G401 (cell line): ENCODE measurements around the gene NFIX. TPM values are rescaled to one million over a fixed set of nuclear protein-coding genes. Genes with fewer than 3 reads are reported as not detected.

Experiments
- DNase-seq: peaks from one replicate; pipeline ENCODE4 v3.0.0-alpha.2; 2015; ENCODE audit warnings: low spot score
- in situ Hi-C: cut with HindIII; loops from 2 replicates; pipeline ENCODE4 v1.10.0; 2016; ENCODE audit warnings: low sequenced_read_pairs, mixed read lengths
- total RNA-seq: library from RNA; depleted of rRNA; stranded (reverse); fragments of >200 nt; shearing (Covaris generic); gene quantifications from 2 replicates; pipeline ENCODE4 v1.2.3, GENCODE V29; 2014

NFIX gene
- total RNA-seq, 1 experiment from 2014 or later = 3.6 TPM

DNA sequence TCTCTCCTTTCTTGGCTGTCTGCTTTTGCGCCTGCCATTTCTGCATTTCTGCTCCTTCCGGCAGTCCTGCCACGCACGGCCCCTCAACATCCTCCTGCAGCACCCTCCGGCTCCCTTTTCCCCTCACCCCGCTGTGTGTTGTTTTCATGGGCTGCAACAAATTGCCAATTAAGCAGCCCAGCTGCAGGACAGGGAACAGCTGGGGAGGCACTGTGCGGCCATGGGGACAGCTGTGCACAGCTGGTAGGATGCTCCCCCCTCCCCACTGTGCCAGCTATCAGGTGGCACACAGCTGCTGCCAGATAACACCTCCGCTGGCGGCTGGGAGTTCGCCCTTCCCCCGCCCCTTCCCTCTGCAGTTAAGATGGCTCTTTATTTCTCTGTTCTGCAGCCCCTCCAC is 82.0 kb downstream of the NFIX start:
- in situ Hi-C loops = no loop called here
- no peak for DNase-seq

DNA sequence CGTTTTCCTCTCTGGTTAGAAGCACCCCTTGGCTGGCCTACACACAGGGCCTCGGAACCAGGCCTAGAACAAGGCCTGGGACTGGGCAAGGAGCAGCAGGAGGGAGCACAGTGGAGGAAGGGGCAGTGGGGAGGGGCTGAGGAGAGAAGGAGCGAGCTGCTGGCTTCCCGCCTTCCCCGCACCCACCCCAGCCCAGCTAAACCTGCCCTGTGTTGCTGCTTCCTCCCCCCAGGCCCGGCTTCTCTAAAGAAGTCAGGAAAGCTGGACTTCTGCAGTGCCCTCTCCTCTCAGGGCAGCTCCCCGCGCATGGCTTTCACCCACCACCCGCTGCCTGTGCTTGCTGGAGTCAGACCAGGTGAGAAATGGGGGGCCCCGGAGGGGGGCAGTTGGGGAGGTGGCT is 83.1 kb downstream of the NFIX start:
- no peak for DNase-seq
- in situ Hi-C loops = no loop called here

DNA sequence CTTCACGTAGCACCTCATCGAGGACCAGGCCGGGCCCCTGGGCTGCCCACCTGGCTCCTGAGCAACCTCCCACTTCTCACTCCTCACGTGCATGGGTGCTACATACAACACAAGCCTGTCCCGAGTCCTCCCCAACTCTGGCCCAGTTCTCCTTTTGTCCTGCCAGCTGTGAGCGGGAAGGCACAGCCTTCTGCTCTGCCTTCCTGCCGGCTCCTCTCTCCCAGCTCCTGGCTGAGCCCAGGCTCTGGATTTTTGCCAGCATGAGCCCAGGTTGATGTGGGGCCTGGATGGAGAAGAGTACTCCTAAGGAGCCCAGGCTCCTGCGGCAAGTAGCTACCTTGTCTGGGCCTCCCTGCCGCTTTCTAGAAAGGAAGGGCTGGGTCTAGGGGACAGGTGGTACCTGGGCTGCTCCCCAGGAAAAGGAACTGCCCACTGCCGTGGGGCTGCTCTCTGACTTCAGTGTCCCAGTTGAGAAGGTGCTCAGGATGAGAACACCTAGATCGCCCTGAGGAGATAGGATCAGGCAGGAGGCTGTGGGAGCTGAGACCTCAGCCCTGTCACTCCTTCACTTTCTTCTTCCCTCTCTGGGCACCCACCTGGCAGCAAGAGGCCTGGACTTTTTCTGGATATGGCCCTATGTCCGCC is 83.7 kb downstream of the NFIX start:
- DNase-seq = peak; percentile 82
- in situ Hi-C loops = no loop called here

DNA sequence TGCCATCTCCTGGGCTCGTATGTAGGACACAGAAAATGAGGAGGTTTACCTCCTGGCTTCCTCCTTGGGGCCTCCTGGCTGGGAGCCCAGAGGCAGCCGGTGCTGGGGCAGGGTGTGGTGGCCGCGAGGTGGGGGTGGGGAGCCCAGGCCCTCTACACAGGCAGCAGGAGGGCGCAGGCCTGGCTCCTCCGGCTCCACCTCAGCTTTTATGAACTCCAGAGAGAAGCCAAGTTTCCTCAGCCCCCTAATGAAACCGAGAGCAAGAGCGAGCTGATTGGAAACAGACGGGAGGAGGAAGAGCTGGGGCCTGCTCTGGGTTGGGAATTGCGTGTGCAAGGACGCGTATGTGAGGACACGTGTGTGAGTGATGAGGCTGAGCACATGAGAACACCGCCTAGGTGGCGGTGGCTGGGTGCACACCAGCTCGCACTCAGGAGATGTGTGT is 84.3 kb downstream of the NFIX start:
- in situ Hi-C loops = no loop called here
- no peak for DNase-seq

DNA sequence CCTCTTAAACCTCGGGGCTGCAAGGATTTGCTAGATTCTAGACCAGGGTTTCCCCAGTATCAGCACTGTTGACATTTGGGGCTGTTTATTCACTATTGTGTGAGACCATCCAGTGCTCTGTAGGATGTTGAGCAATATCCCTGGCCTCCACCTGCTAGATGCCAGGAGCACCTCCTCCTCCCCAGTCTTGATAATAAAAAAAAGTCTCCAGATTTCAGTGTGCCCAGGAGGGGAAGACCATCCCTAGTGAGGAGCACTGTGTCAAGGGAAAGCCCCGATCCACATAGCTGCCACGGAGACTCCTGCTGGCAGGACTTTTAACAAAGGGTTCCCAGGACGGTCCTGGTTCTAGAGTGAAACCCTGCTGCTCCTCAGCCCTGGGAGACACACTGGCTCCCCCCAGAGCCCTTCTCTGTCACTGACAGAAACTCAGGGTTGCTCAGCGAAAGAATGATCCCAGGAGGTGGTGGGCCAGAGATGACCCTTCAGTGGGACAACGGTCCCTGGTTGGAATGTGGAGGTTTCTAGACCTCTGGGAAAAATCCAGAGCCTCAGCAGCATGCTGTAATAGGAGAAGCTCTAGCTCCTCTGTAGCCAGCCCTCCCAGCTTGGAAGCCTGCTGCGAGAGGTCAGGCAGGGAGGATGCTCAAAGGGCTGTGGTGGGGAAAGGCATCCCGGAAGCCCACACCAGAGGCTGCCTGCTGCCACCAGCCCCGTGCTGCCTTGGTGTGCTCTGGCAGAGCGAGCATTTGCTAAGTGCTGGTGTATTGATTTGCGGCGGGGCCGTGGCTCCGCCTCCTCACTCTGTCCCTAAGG is 87.1 kb downstream of the NFIX start:
- DNase-seq = no peak
- in situ Hi-C loops = no loop called here

DNA sequence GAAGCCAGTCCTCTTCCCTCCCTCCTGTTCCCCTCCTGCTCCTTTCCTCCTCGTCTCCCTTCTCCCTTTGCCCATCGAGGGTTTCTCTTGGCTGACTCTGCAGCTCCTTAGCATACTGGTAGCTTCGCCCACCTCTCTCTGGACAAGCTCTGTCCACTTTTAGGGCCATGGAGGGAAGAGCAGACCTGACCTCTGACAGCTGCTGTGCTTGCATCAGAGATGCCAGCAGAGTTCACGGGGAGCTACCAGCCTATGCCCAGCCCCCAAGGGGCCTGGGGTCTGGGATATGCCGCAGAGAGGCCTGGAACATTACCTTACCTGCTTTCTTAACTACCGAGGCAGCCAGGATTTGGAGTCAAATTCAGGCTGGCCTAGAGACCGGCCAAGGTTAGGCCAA is 87.7 kb downstream of the NFIX start:
- in situ Hi-C loops = no loop called here
- DNase-seq = no peak

DNA sequence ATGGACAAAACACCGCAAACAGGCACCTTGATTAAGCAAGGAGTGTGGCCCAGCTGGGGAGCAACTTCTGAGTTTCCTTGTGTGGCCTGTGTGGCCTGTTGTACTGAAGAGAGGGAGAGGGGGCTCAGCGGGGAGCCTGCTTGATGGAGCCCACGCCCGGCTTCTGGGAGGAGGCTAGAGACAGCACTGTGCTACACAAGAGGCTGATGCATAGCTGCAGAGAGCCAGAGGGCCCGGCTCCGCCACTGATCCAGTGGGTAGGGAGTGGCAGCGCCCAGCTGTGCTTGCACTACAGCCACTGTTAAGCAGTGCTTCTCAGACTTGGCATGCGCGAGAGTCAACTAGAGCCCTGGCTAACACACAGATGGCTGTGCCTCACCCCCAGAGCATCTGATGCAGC is 88.4 kb downstream of the NFIX start:
- in situ Hi-C loops = no loop called here
- DNase-seq = no peak

DNA sequence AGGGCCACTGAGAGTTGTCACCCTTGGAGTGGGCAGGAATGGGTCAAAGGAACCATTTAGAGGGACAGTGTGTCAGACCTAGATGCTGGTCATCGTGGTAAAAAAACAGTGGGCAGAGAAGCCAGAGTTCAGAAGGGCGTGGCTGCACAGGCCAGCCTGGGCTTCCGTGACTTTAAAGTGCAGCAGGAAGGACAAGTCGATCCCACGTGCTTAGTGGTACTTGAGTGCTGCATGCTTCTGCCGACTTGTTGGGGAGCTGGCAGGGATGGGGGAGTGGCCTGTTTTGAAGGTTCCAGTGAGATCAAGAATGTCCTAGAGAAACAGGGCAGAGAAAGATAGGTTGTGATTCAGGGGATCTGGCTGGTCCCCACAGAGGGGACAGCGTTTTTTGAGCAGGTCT is 90.4 kb downstream of the NFIX start:
- no peak for DNase-seq
- in situ Hi-C loops = no loop called here

DNA sequence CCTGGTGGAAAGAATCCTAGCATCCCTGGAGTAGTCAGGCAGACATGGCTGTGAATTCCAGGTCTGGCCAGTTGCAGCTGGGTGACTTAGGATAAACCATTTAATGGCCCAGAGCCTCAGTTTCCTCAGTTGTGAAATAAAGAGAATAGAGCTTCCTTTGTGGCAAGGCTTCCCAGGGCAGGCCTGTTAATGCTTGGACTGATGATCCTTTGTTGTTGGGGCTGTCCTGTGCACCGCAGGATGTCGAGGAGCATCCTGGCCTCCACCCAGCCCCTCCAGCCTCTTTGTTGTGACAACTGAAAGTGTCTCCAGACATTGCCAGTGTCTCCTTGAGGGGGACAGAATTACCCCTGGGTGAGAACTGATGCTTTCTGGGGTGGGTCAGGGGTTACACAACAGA is 91.1 kb downstream of the NFIX start:
- no peak for DNase-seq
- in situ Hi-C loops = no loop called here

DNA sequence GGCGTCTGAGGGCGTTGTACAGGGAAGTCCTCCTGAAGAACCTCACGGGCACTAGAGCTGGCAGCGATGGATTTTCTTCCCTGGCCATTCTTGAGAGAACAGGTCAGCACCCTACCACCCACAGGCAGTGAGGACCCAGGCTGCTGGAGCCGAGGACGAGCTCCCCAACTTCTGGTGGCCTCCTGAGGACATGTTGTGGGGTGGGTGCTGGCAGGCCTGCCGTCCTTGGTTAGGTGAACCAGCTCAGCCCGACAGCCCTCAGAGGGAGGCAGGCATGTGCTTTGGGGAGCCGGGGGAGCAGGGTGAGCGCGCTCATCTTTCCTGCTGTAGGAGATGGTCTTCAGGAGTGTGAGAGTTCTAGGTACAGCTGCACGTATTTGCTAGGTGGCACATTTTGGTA is 92.0 kb downstream of the NFIX start:
- DNase-seq = no peak
- in situ Hi-C loops = no loop called here

DNA sequence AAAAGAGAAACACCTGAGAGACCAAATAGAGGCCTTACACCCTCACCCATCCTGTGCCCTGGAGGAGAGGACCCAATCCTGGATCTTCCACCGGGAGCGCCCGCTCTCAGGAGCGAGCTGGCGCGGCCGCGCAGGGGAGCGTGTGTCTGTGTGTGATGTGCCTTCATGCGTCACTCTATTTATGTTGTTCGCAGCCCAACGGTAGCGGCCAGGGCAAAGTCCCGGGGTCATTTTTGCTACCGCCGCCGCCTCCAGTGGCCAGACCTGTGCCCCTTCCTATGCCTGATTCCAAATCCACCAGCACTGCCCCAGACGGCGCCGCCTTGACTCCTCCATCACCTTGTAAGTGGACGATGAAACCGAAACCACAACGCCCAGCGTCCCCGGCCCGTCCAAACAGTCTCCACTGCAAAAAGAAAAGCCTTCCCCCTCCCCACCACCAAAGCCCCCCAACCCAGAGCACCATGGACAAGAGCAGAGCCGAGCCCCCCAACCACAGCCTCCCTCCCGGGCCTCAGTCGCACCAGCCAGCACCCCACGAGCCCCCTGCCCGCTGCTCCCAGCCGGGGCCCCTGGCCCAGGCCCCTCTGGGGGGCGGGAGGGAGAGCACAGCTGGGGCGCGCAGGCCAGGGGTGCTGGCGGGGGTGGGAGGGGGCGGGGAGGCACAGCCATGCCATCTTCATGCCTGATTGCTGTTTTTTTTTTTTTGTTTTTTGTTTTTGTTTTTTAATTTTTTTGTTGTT is 92.7 kb downstream of the NFIX start:
- no peak for DNase-seq
- in situ Hi-C loops = no loop called here

DNA sequence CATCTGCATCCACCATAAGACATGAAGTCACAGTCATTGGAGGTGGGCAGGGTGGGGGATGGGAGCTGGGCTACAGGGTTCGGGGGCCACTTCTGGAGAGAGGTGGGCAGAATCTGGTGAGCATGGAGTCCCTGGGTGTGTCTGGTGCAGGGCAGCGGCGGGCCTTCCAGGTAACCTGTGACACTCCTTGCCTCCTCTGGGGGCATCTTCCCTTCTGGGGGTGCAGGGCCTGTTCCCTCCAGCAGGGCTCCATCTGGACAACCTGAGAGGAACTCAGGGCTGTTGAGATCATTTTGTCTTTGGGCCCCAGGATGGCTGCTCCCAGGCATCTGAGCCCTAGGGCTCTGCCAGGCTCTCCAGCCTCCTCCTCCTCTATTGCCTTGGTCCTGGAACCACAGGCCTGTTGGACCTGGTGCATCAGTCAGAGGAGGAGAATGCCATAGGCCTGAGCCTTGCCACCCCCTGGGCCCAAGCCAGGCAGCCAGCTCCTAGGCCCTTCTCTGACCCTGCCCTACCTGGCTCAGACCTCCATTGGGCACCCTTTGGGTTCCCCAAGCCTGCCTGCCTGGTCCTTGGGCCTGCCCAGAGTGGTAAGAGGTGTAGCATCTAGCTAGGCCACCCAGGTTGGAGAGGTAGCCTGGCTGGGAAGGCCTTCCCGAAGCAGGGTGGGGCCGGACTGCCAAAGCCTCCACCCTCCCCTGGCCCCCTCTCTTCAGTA is 94.0 kb downstream of the NFIX start:
- DNase-seq = peak; percentile 56
- in situ Hi-C loops = no loop called here

DNA sequence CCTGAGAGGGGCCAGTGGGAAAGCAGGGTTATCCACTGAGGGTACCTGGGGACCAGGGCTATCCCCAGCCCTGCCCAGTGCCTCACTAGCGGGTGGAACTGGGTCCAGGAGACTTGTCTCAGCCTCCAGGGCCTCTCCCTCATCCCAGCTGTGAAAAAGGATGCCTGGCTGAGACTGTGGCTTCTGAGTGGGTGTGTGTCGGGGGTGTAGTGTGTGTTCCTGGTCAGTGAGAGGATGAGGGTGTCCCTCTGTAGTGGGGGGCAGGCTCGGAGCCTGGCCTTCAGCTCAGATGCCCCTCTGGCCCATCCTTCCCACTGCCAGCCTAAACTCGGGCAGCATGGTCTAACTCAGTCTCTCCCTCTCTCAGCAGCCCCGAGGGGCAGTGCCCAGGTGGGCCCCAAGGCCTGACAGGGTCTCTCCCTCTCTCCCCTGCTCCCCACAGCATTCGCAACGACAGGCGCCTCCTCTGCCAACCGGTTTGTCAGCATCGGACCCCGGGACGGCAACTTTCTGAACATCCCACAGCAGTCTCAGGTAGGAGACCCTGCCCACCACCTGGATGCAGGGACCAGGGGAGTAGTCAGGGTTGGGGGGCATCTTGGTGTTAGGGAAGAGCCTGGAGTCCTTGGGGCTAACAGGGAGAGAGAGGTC is 94.7 kb downstream of the NFIX start:
- no peak for DNase-seq
- in situ Hi-C loops = no loop called here

DNA sequence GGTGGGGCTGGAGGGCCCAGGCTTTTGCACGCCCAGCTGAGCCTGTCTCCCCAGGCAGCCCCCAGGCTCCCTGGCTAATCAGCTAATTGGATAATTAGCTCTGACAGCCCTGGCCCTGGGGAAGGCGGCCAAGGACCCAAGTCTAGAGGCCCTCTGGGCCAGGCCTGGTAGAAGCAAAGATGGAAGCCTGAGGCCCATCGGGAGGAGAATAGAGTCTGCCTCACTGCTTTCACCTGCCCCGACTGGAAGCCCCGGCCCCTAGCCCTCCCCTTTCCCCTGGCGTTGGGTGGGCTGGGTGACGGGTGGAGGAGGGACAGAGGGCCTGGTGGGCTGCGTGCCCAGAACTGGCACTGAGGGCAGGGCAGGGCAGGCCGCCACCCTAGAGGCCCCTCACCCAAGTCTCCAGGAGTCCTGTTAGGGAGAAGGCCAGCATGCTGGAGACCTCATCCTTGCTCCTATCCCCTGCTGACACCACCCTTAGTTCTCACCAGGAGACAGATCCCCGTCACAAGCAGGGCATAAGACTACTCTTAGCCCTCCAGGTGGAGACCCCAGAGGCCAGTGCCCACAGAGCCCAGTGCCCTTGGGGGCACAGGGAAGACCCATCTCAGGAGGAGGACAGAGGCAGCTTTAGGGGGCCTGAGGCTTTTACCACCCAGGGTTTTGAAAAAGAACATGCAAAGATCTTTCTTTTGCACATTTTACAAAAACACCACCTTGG is 95.4 kb downstream of the NFIX start:
- in situ Hi-C loops = no loop called here
- DNase-seq = no peak

DNA sequence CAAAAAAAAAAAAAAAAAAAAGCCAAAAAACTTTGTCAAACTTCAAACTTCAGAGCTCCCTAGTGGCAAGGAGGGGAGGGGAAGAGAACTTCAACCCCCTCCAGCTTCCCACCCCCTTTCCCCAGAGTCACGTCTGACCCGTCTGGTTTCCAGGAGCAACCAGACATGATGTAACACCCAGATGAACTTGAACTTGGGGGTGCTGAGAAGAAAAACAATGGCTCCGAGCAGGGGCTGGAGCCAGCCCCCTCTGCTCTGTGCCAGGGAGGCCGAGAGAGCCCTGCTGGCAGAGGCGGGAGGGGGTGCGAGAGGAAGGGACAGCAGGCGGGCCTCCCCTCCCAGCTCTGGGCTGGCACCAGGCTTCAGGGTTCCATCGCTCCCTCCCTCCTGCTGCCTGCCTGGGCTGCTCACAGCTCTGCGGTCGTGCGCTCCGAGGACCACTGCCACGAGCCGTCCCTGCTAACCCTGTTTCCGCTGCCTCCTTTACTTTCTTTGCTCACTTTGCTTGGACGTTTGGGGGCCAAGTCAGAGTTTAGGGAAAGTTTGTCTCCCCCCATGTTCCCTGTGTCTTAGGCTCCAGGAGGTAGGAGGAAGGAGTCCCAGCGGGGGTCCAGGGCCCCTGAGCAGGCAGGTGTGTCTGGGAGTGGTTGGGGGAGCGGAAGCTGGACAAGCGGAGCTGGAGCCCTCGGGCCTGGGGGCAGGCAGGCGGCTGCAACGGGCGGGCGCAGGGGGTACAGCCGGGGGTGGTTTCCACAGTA is 96.3 kb downstream of the NFIX start:
- DNase-seq = no peak
- in situ Hi-C loops = no loop called here

DNA sequence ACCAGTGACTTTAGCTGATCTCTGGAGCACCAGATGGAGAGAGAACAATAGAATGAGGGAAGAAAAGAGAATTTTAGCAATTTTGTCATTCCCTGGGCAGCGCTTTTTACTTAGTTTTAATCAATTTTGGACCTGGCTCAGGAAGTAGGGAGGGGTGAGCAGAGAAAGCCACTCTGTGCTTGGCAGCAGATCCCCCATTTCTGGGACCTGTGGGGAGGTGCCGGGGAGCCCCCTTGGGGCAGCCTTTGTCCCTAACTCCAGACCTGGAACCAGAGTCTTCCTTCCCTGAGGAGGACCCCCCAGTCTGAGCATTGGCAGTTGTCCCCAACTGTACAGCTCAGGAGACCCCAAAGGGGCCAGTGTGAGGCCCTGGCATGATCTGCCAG is 96.9 kb downstream of the NFIX start:
- no peak for DNase-seq
- in situ Hi-C loops = no loop called here

DNA sequence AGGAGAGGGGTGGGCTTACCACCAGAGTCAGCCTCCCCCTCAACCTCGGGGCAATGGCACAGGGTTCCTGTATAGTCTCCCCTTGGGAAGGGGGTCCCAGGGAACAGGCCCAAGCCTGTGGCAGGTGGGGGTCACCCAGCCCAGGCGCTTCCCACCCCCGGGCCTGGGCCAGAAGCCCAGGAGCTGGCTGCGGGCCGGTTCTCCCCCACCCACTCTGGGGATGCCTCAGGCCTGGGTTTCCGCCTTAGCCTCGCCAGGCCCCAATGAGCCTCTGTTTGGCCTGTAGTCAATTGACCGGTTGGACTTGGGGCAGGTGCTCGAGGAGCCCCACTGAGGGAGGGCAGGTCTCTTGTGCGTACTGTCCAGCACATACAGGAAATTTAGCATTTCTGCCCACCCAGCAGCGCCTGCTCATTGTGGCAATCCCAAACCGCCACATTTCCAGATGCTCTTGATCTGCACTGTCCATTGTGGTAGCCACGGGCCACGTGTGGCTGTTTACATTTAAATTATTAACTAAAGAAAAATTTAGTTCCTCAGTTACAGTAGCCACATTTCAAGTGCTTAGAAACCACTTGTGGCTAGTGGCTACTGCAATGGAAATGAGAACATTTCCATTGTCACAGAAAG is 97.4 kb downstream of the NFIX start:
- no peak for DNase-seq

More for the DNA sequence above, 97.4 kb downstream of the NFIX start:
- in situ Hi-C loops = no loop called here
